Fibroblast of lung (primary cell): ENCODE data around the gene DENND1A. TPM values are rescaled to one million over a fixed set of nuclear protein-coding genes. Genes with fewer than 3 reads are reported as not detected.

Experiments
- DNase-seq, 2 donors: peaks; one replicate each; pipeline versions ENCODE4 v3.0.0 to v3.0.0-alpha.2; 2010; ENCODE audit warnings: low read depth in 2 of 2
- H2AFZ ChIP-seq: 2 replicates; pipeline ENCODE4 v1.5.1; 2012; ENCODE audit warnings: low read length, control low read depth, inconsistent platforms
- H3K27ac ChIP-seq: 2 replicates; pipeline ENCODE4 v1.5.1; 2011; ENCODE audit warnings: low read length, control low read depth; ENCODE audit not compliant: insufficient read depth
- H3K27me3 ChIP-seq: 2 replicates; pipeline ENCODE4 v1.5.1; 2011; ENCODE audit warnings: mild to moderate bottlenecking, low read length; ENCODE audit not compliant: control insufficient read depth, insufficient read depth
- H3K36me3 ChIP-seq: 2 replicates; pipeline ENCODE4 v1.5.1; 2011; ENCODE audit warnings: low read length; ENCODE audit not compliant: control insufficient read depth, insufficient read depth
- H3K4me1 ChIP-seq: 2 replicates; pipeline ENCODE4 v1.5.1; 2011; ENCODE audit warnings: low read length; ENCODE audit not compliant: control insufficient read depth, insufficient read depth; ENCODE audit errors: extremely low read depth
- H3K4me2 ChIP-seq: 2 replicates; pipeline ENCODE4 v1.5.1; 2011; ENCODE audit warnings: low read length, control low read depth; ENCODE audit not compliant: insufficient read depth; ENCODE audit errors: extremely low read depth
- H3K4me3 ChIP-seq, 4 experiments: fragments of 200-600 bp in 1 of 4; sonication (generic) in 1 of 4; replicated peaks in 1 of 4; 2 replicates each; pipeline ENCODE4 v1.5.1; 2011 to 2016; ENCODE audit warnings: low read length in 4 of 4, low read depth in 3 of 4, mild to moderate bottlenecking in 3 of 4, control low read depth in 2 of 4, inconsistent platforms in 1 of 4, mixed read lengths in 1 of 4; ENCODE audit not compliant: insufficient read depth in 1 of 4; ENCODE audit errors: control extremely low read depth in 1 of 4
- H3K79me2 ChIP-seq: 2 replicates; pipeline ENCODE4 v1.5.1; 2012; ENCODE audit warnings: mild to moderate bottlenecking, low read length, inconsistent platforms; ENCODE audit not compliant: control insufficient read depth, insufficient read depth
- H3K9ac ChIP-seq: 2 replicates; pipeline ENCODE4 v1.5.1; 2011; ENCODE audit warnings: mild to moderate bottlenecking, low read length, control low read depth; ENCODE audit not compliant: insufficient read depth
- H3K9me3 ChIP-seq: 2 replicates; pipeline ENCODE4 v1.5.1; 2012; ENCODE audit warnings: low read depth, low read length; ENCODE audit not compliant: control insufficient read depth, insufficient read depth
- H4K20me1 ChIP-seq: 2 replicates; pipeline ENCODE4 v1.5.1; 2011; ENCODE audit warnings: low read length; ENCODE audit not compliant: control insufficient read depth, insufficient read depth; ENCODE audit errors: extremely low read depth
- CTCF ChIP-seq, 2 donors: IDR thresholded peaks in 1 of 2; conservative IDR thresholded peaks in 1 of 2; 1 replicate in 1 of 2; 2 replicates in 1 of 2; pipeline ENCODE4 v1.5.1; 2011 to 2012; ENCODE audit warnings: low read length in 2 of 2, control low read depth in 1 of 2, inconsistent platforms in 1 of 2, low read depth in 1 of 2, mild to moderate bottlenecking in 1 of 2
- EZH2 ChIP-seq: IDR thresholded peaks from 2 replicates; pipeline ENCODE4 v1.5.1; 2012; ENCODE audit warnings: low read length, control low read depth, mild to moderate bottlenecking; ENCODE audit errors: missing control alignments
- polyA plus RNA-seq, 2 donors: library from polyadenylated mRNA; depleted of rRNA in 1 of 2; stranded (reverse) in 1 of 2; unstranded in 1 of 2; fragments of >200 nt; gene quantifications; 2 replicates each; pipeline ENCODE4 v1.2.1, GENCODE V29; 2011 to 2012; ENCODE audit warnings: missing spikeins in 1 of 2
- total RNA-seq: library from RNA; depleted of rRNA; stranded (reverse); fragments of >200 nt; gene quantifications from 2 replicates; pipeline ENCODE4 v1.2.1, GENCODE V29; 2014

The DENND1A gene
- total and polyA plus RNA-seq, 2 donors (not counting 1 experiment from before 2014, with no cell fraction given) = 13.0 to 18.3 TPM

- Histone ChIP-seq H3K27ac (no peak overlapping the region), H3K9me3 (no peaks in the 10 kb centered on the region), H3K9ac (no peak overlapping the region), H2AFZ (no peak overlapping the region), H3K27me3 (no peaks in the 10 kb centered on the region), H3K4me2 (no peak overlapping the region), H3K79me2 (no peaks in the 10 kb centered on the region), H3K36me3 (peaks cover 2% of the 10 kb centered on the region), H3K4me1 (no peaks in the 10 kb centered on the region), H4K20me1 (no peaks in the 10 kb centered on the region), H3K4me3 (no peak overlapping the region)
- DNase-seq = no peak
- TF ChIP-seq CTCF (conservative IDR thresholded peaks at IDR 0.05 in 1 of 2, IDR thresholded peaks at IDR 0.05 in 1 of 2; ENCODE audit: low read depth in 1 of 2, low read length in 2 of 2) (no peak), EZH2 (no peak)
These were observed 373.2 kb downstream of the DENND1A start for GRCh38 chr9:123556464-123557435.

- Histone ChIP-seq H3K9me3 (no peaks in the 10 kb centered on the region), H3K9ac (no peak overlapping the region), H3K27me3 (no peaks in the 10 kb centered on the region), H3K4me1 (no peaks in the 10 kb centered on the region), H4K20me1 (no peaks in the 10 kb centered on the region), H3K36me3 (peaks cover 2% of the 10 kb centered on the region), H3K4me2 (no peak overlapping the region), H2AFZ (no peak overlapping the region), H3K79me2 (no peaks in the 10 kb centered on the region), H3K27ac (no peak overlapping the region), H3K4me3 (no peak overlapping the region)
- no peak for DNase-seq
- TF ChIP-seq CTCF (conservative IDR thresholded peaks at IDR 0.05 in 1 of 2, IDR thresholded peaks at IDR 0.05 in 1 of 2; ENCODE audit: low read depth in 1 of 2, low read length in 2 of 2) (no peak), EZH2 (no peak)
These were observed 374.3 kb downstream of the DENND1A start for GRCh38 chr9:123555646-123556045.

- TF ChIP-seq CTCF (conservative IDR thresholded peaks at IDR 0.05 in 1 of 2, IDR thresholded peaks at IDR 0.05 in 1 of 2; ENCODE audit: low read depth in 1 of 2, low read length in 2 of 2) = no peak
- TF ChIP-seq EZH2 = no peak
- no peak overlapping the region for H3K4me2 ChIP-seq
- H3K4me3 ChIP-seq = no peak overlapping the region
- no peaks in the 10 kb centered on the region for H3K27me3 ChIP-seq
- H3K4me1 ChIP-seq = no peaks in the 10 kb centered on the region
- peaks cover 2% of the 10 kb centered on the region for H3K36me3 ChIP-seq
- no peak overlapping the region for H3K9ac ChIP-seq
- no peaks in the 10 kb centered on the region for H4K20me1 ChIP-seq
- H3K9me3 ChIP-seq = no peaks in the 10 kb centered on the region
- no peak for DNase-seq
- H3K79me2 ChIP-seq = no peaks in the 10 kb centered on the region
- H2AFZ ChIP-seq = no peak overlapping the region
- H3K27ac ChIP-seq = no peak overlapping the region
These were observed 377.4 kb downstream of the DENND1A start for GRCh38 chr9:123552530-123552929.
